GM12878 (cell line): ENCODE results near the gene ARMC9. TPM values are rescaled to one million over a fixed set of nuclear protein-coding genes. Genes with fewer than 3 reads are reported as not detected.

Source experiments
- CBFB ChIP-seq: IDR thresholded peaks from 2 replicates; pipeline ENCODE4 v1.6.1; 2016; ENCODE audit warnings: antibody characterized with exemption, low read depth
- DPF2 ChIP-seq: fragments of 450-650 bp; IDR thresholded peaks from 2 replicates; pipeline ENCODE4 v1.6.1; 2017; ENCODE audit warnings: mild to moderate bottlenecking
- E2F4 ChIP-seq: IDR thresholded peaks from 2 replicates; pipeline ENCODE4 v1.6.1; 2012; ENCODE audit warnings: low read depth, low read length, improper control_type of control experiment
- FOXK2 ChIP-seq: fragments of 450-650 bp; IDR thresholded peaks from 2 replicates; pipeline ENCODE4 v1.6.1; 2017; ENCODE audit warnings: mild to moderate bottlenecking, moderate library complexity
- GABPA ChIP-seq: IDR thresholded peaks from 2 replicates; pipeline ENCODE4 v1.6.1; 2014; ENCODE audit warnings: antibody characterized with exemption, low read depth, mild to moderate bottlenecking, inconsistent platforms
- HCFC1 ChIP-seq: fragments of 150-350 bp; IDR thresholded peaks from 2 replicates; pipeline ENCODE4 v1.6.1; 2014; ENCODE audit warnings: low read length
- IRF5 ChIP-seq: fragments of 450-650 bp; IDR thresholded peaks from 2 replicates; pipeline ENCODE4 v1.6.1; 2017; ENCODE audit warnings: borderline replicate concordance
- MYC ChIP-seq: IDR thresholded peaks from 2 replicates; pipeline ENCODE4 v1.6.1; 2011; ENCODE audit warnings: mild to moderate bottlenecking, low read length, moderate library complexity, inconsistent platforms; ENCODE audit not compliant: insufficient read depth, insufficient replicate concordance, insufficient read length, severe bottlenecking
- NFIC ChIP-seq: IDR thresholded peaks from 2 replicates; pipeline ENCODE4 v1.6.1; 2012; ENCODE audit warnings: low read depth, mild to moderate bottlenecking, inconsistent platforms, low read length, moderate library complexity
- NFYB ChIP-seq: IDR thresholded peaks from 2 replicates; pipeline ENCODE4 v1.6.1; 2011; ENCODE audit warnings: low read depth, mild to moderate bottlenecking, low read length, improper control_type of control experiment, moderate library complexity; ENCODE audit not compliant: insufficient read depth
- NR2C2 ChIP-seq: IDR thresholded peaks from 2 replicates; pipeline ENCODE4 v1.6.1; 2011; ENCODE audit warnings: borderline replicate concordance, low read depth; ENCODE audit not compliant: control insufficient read depth, insufficient read length
- POLR2A ChIP-seq: IDR thresholded peaks from 2 replicates; pipeline ENCODE4 v1.6.1; 2011; ENCODE audit warnings: low read depth, mild to moderate bottlenecking, low read length
- POU2F2 ChIP-seq: IDR thresholded peaks from 3 replicates; pipeline ENCODE4 v1.6.1; 2011; ENCODE audit warnings: low read depth, mild to moderate bottlenecking, low read length, borderline replicate concordance
- SIX5 ChIP-seq: IDR thresholded peaks from 2 replicates; pipeline ENCODE4 v1.6.1; 2011; ENCODE audit warnings: mild to moderate bottlenecking, low read depth, low read length, moderate library complexity; ENCODE audit not compliant: severe bottlenecking
- SREBF2 ChIP-seq: IDR thresholded peaks from 2 replicates; pipeline ENCODE4 v1.6.1; 2012; ENCODE audit warnings: mild to moderate bottlenecking, low read length
- STAT1 ChIP-seq: fragments of 450-650 bp; conservative IDR thresholded peaks from 2 replicates; pipeline ENCODE4 v1.6.1; 2014; ENCODE audit warnings: antibody characterized with exemption, mild to moderate bottlenecking
- STAT3 ChIP-seq: IDR thresholded peaks from 2 replicates; pipeline ENCODE4 v1.6.1; 2011; ENCODE audit warnings: low read depth, low read length, improper control_type of control experiment
- SUZ12 ChIP-seq: fragments of 200-600 bp; sonication (generic); IDR thresholded peaks from one replicate; pipeline ENCODE4 v1.6.1; 2018; ENCODE audit warnings: antibody characterized with exemption, mild to moderate bottlenecking; ENCODE audit not compliant: unreplicated experiment
- ZBTB11 ChIP-seq: fragments of 450-650 bp; formaldehyde crosslinking; IDR thresholded peaks from 2 replicates; pipeline ENCODE4 v1.5.0; 2022; ENCODE audit warnings: mild to moderate bottlenecking, missing genetic modification characterization
- polyA plus RNA-seq, 11 experiments: library from polyadenylated mRNA; depleted of rRNA in 4 of 11; unstranded in 6 of 11; stranded (reverse) in 5 of 11; fragments of >200 nt; fragmentation: Nextera tagmentation in 4 of 11; fragmentation: Illumina TruSeq in 1 of 11; extraction: Ambion mirVana in 4 of 11; extraction: Trizol in 1 of 11; gene quantifications; 1 replicate in 1 of 11; 2 replicates in 10 of 11; pipeline versions ENCODE4 v1.2.1 to v1.2.3, GENCODE V29; 2011 to 2016; ENCODE audit warnings: inconsistent platforms in 2 of 11, missing spikeins in 2 of 11, low read depth in 1 of 11
- total RNA-seq, 4 experiments: library from RNA; depleted of rRNA in 3 of 4; stranded (reverse); fragments of >200 nt in 3 of 4; fragmentation: Illumina TruSeq in 1 of 4; extraction: Trizol in 1 of 4; gene quantifications; 2 replicates each; pipeline versions ENCODE4 v1.2.1 to v1.2.3, GENCODE V29; 2013 to 2021
- TF ChIP-seq, protein P1 (sequence below): fragments of 450-650 bp; IDR thresholded peaks from 2 replicates; pipeline ENCODE4 v1.6.1; 2016; ENCODE audit warnings: mild to moderate bottlenecking

ARMC9 gene
- total and polyA plus RNA-seq, 10 of the 15 experiments (the other 5 are each of a cell fraction or from before 2014, with no cell fraction given): 3.8 to 21.8 (median 10.4) TPM

GRCh38 chr2:231222318-231223000 lies 24.0 kb downstream of the ARMC9 start (continued):
- TF ChIP-seq IRF5 (no peak), SUZ12 (no peak), E2F4 (no peak), STAT1 (no peak), FOXK2 (peak; percentile 39; the same call in 1 of the 2 replicates), CBFB (0 out of 2 replicates have a peak, but pooled peaks have one; percentile 45), STAT3 (0 out of 2 replicates have a peak, but pooled peaks have one; percentile 64), MYC (no peak), SIX5 (no peak), ZBTB11 (CRISPR knock-in tag) (no peak), HCFC1 (no peak), DPF2 (peak; percentile 83), POLR2A (no peak), NR2C2 (no peak), GABPA (no peak), NFIC (peak; percentile 93), NFYB (no peak), SREBF2 (no peak), POU2F2 (peak; percentile 63; the same call in 1 of the 3 replicates)
- TF ChIP-seq, protein P1, sequence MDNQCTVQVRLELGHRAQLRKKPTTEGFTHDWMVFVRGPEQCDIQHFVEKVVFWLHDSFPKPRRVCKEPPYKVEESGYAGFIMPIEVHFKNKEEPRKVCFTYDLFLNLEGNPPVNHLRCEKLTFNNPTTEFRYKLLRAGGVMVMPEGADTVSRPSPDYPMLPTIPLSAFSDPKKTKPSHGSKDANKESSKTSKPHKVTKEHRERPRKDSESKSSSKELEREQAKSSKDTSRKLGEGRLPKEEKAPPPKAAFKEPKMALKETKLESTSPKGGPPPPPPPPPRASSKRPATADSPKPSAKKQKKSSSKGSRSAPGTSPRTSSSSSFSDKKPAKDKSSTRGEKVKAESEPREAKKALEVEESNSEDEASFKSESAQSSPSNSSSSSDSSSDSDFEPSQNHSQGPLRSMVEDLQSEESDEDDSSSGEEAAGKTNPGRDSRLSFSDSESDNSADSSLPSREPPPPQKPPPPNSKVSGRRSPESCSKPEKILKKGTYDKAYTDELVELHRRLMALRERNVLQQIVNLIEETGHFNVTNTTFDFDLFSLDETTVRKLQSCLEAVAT: peak; percentile 41; the same call in 1 of the 2 replicates
